ENCODE measurements around the gene GABRG3.

Gene GABRG3

GRCh38 chr15:27458345-27459084 is 487.5 kb downstream of the GABRG3 start:
- no peak overlapping the region for H3K27ac ChIP-seq
- no peak for TF ChIP-seq CTCF (conservative IDR thresholded peaks at IDR 0.05)

GRCh38 chr15:27459836-27460235 is 488.9 kb downstream of the GABRG3 start:
- TF ChIP-seq CTCF (conservative IDR thresholded peaks at IDR 0.05), result no peak
- no peak overlapping the region for H3K27ac ChIP-seq

- H3K27ac ChIP-seq, result peak overlapping the region; percentile 54
These were observed 490.2 kb downstream of the GABRG3 start for GRCh38 chr15:27461181-27461580.

GRCh38 chr15:27463525-27464088 is 492.6 kb downstream of the GABRG3 start:
- no peak overlapping the region for H3K27ac ChIP-seq
- TF ChIP-seq CTCF (conservative IDR thresholded peaks at IDR 0.05), result no peak

More at GRCh38 chr15:27461181-27461580, 490.2 kb downstream of the GABRG3 start:
- TF ChIP-seq CTCF (conservative IDR thresholded peaks at IDR 0.05), result no peak

GRCh38 chr15:27464941-27465612 is 494.1 kb downstream of the GABRG3 start:
- no peak overlapping the region for H3K27ac ChIP-seq
- no peak for TF ChIP-seq CTCF (conservative IDR thresholded peaks at IDR 0.05)

- no peak overlapping the region for H3K27ac ChIP-seq
These were observed 495.8 kb downstream of the GABRG3 start for GRCh38 chr15:27466758-27467157.

More at GRCh38 chr15:27466758-27467157, 495.8 kb downstream of the GABRG3 start:
- no peak for TF ChIP-seq CTCF (conservative IDR thresholded peaks at IDR 0.05)
